Measurements from ENCODE around the gene MTR. TPM values are rescaled to one million over a fixed set of nuclear protein-coding genes. Genes with fewer than 3 reads are reported as not detected.

MTR gene
- total RNA-seq, 6 experiments from 2014 or later = 34.0 to 39.2 (median 36.0) TPM

GRCh38 chr1:236773919-236774318 lies 21.2 kb upstream of the MTR start:
- TF ChIP-seq, protein P1, sequence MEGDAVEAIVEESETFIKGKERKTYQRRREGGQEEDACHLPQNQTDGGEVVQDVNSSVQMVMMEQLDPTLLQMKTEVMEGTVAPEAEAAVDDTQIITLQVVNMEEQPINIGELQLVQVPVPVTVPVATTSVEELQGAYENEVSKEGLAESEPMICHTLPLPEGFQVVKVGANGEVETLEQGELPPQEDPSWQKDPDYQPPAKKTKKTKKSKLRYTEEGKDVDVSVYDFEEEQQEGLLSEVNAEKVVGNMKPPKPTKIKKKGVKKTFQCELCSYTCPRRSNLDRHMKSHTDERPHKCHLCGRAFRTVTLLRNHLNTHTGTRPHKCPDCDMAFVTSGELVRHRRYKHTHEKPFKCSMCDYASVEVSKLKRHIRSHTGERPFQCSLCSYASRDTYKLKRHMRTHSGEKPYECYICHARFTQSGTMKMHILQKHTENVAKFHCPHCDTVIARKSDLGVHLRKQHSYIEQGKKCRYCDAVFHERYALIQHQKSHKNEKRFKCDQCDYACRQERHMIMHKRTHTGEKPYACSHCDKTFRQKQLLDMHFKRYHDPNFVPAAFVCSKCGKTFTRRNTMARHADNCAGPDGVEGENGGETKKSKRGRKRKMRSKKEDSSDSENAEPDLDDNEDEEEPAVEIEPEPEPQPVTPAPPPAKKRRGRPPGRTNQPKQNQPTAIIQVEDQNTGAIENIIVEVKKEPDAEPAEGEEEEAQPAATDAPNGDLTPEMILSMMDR (IDR thresholded peaks at IDR 0.05) = no peak
- Mint-ChIP-seq H3K36me3 (ENCODE audit: low read depth) (no peaks in the 10 kb centered on the region), H3K27ac (no peak overlapping the region), H3K4me1 (ENCODE audit: low read depth) (no peaks in the 10 kb centered on the region), H3K27me3 (ENCODE audit: insufficient read depth) (peaks cover 7% of the 10 kb centered on the region), H3K4me3 (no peak overlapping the region), H3K9me3 (peaks cover 8% of the 10 kb centered on the region)
- DNase-seq = no peak

- no peak for DNase-seq
- Mint-ChIP-seq H3K4me3 (no peak overlapping the region), H3K27me3 (ENCODE audit: insufficient read depth) (peaks cover 7% of the 10 kb centered on the region), H3K36me3 (ENCODE audit: low read depth) (no peaks in the 10 kb centered on the region), H3K27ac (no peak overlapping the region), H3K4me1 (ENCODE audit: low read depth) (no peaks in the 10 kb centered on the region), H3K9me3 (peaks cover 15% of the 10 kb centered on the region)
- TF ChIP-seq, protein P1 (IDR thresholded peaks at IDR 0.05) = peak; percentile 55
Observed at GRCh38 chr1:236774926-236775325, 20.2 kb upstream of the MTR start.

DNA sequence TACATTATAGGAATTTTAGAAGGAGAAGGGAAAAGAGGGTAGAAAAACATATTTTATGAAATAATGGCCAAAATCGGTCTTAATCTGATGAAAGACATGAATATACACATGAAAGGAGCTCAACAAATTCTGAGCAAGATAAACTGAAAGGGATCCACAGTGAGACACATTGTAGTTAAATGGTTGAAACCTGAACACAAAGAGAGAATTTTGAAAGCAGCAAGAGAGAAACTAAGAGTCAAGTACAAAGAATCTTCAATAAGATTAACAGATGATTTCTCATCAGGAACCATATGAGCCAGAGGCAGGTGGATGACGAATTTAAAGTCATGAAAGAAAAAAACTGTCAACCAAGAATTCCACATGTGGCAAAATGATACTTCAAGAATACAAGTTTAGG lies 15.8 kb upstream of the MTR start:
- no peak overlapping the region for H3K4me3 Mint-ChIP-seq
- H3K9me3 Mint-ChIP-seq = peaks cover 15% of the 10 kb centered on the region
- peaks cover 3% of the 10 kb centered on the region for H3K27me3 Mint-ChIP-seq (ENCODE audit: insufficient read depth)
- H3K4me1 Mint-ChIP-seq (ENCODE audit: low read depth) = no peaks in the 10 kb centered on the region
- TF ChIP-seq, protein P1 (IDR thresholded peaks at IDR 0.05) = no peak
- H3K27ac Mint-ChIP-seq = no peak overlapping the region
- no peak for DNase-seq
- H3K36me3 Mint-ChIP-seq (ENCODE audit: low read depth) = no peaks in the 10 kb centered on the region

- Mint-ChIP-seq H3K4me3 (no peak overlapping the region), H3K27ac (no peak overlapping the region), H3K9me3 (no peaks in the 10 kb centered on the region), H3K4me1 (ENCODE audit: low read depth) (no peaks in the 10 kb centered on the region), H3K27me3 (ENCODE audit: insufficient read depth) (peaks cover 2% of the 10 kb centered on the region), H3K36me3 (ENCODE audit: low read depth) (no peaks in the 10 kb centered on the region)
- no peak for DNase-seq
- TF ChIP-seq, protein P1 (IDR thresholded peaks at IDR 0.05) = no peak
Observed at GRCh38 chr1:236785477-236785876, 9.6 kb upstream of the MTR start.

DNA sequence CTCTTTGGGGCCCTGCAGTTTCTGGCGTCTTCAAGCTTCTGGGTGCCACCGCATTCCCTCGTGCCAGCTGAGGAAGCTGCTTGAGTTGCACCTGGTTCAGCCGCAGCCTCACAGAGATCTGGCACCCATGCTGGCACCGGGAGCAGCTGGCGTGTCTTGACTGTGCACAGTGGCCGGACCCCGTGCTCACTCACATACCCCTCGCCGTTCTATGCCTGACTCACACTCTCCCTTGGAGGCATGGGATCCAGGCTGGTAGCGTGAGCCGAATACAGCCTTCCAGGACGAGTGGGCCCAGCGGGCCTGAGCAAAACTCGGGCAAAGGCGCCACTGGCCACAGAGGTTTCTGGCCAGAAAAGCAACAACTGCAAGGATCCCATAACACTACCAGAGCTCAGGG lies 8.6 kb upstream of the MTR start:
- DNase-seq = no peak
- TF ChIP-seq, protein P1 (IDR thresholded peaks at IDR 0.05) = no peak
- Mint-ChIP-seq H3K27me3 (ENCODE audit: insufficient read depth) (peaks cover 4% of the 10 kb centered on the region; the same call in 1 of the 2 replicates), H3K9me3 (no peaks in the 10 kb centered on the region), H3K4me3 (no peak overlapping the region), H3K27ac (no peak overlapping the region), H3K4me1 (ENCODE audit: low read depth) (no peaks in the 10 kb centered on the region), H3K36me3 (ENCODE audit: low read depth) (no peaks in the 10 kb centered on the region)

- DNase-seq = no peak
- TF ChIP-seq, protein P1 (IDR thresholded peaks at IDR 0.05) = no peak
Observed at GRCh38 chr1:236794585-236795034, 482 bp upstream of the MTR start.

More at GRCh38 chr1:236794585-236795034, 482 bp upstream of the MTR start:
- no peaks in the 10 kb centered on the region for H3K36me3 Mint-ChIP-seq (ENCODE audit: low read depth)
- H3K9me3 Mint-ChIP-seq = no peaks in the 10 kb centered on the region
- peaks cover 5% of the 10 kb centered on the region for H3K27me3 Mint-ChIP-seq (ENCODE audit: insufficient read depth)
- H3K4me3 Mint-ChIP-seq = peak overlapping the region; percentile 94
- H3K27ac Mint-ChIP-seq = peak overlapping the region; percentile 94
- H3K4me1 Mint-ChIP-seq (ENCODE audit: low read depth) = peaks cover 22% of the 10 kb centered on the region
